VCaP (cell line): ENCODE results near the gene CDK15.

Source experiments
- H3K27ac ChIP-seq: fragments of 450-650 bp; 2 replicates; pipeline ENCODE4 v1.5.1; 2017
- CTCF ChIP-seq: fragments of 450-650 bp; conservative IDR thresholded peaks from 2 replicates; pipeline ENCODE4 v1.5.1; 2017; ENCODE audit warnings: mild to moderate bottlenecking, moderate library complexity

The CDK15 gene

GRCh38 chr2:201769666-201770373, 36.5 kb upstream of the CDK15 start:
- TF ChIP-seq CTCF = no peak
- no peak overlapping the region for H3K27ac ChIP-seq

GRCh38 chr2:201773990-201774389, 32.3 kb upstream of the CDK15 start:
- H3K27ac ChIP-seq = no peak overlapping the region
- no peak for TF ChIP-seq CTCF

- TF ChIP-seq CTCF = no peak
- no peak overlapping the region for H3K27ac ChIP-seq
These were observed 31.8 kb upstream of the CDK15 start for GRCh38 chr2:201774546-201774945.

- no peak for TF ChIP-seq CTCF
- no peak overlapping the region for H3K27ac ChIP-seq
These were observed 31.0 kb upstream of the CDK15 start for GRCh38 chr2:201775326-201775725.

- TF ChIP-seq CTCF = no peak
- H3K27ac ChIP-seq = no peak overlapping the region
These were observed 29.3 kb upstream of the CDK15 start for GRCh38 chr2:201777043-201777442.

- TF ChIP-seq CTCF = no peak
These were observed 28.5 kb upstream of the CDK15 start for GRCh38 chr2:201777869-201778268.

GRCh38 chr2:201779901-201780673, 26.2 kb upstream of the CDK15 start:
- H3K27ac ChIP-seq = peak overlapping the region; percentile 84
- no peak for TF ChIP-seq CTCF

More at GRCh38 chr2:201777869-201778268, 28.5 kb upstream of the CDK15 start:
- H3K27ac ChIP-seq = no peak overlapping the region
